Left colon (tissue), 2 donors: ENCODE data around the gene ATXN2L. TPM values are rescaled to one million over a fixed set of nuclear protein-coding genes. Genes with fewer than 3 reads are reported as not detected.
"Not testable (repeated sequence)": the region's sequence is repeated elsewhere in the genome, so short reads cannot be mapped to it uniquely, and the experiment has no call there.

Experiments used
- ATAC-seq: fragments of 200-7000 bp; cut with Tn5 transposase; one replicate; pipeline ENCODE4 v1.9.1; 2020; ENCODE audit warnings: mild to moderate bottlenecking, moderate library complexity
- DNase-seq, 2 donors: peaks; one replicate each; pipeline ENCODE4 v3.0.0-alpha.2; 2020
- intact Hi-C, 2 donors: fragments of 100-400 bp; cut with DNase I in 1 of 2; cut with micrococcal nuclease in 1 of 2; formaldehyde crosslinking; loops; one replicate each; pipeline versions ENCODE4 v1.11.2 to v1.14.0; 2022; cut with DNase I, micrococcal nuclease
- long read RNA-seq: library from polyadenylated mRNA; unstranded; transcript quantifications from one replicate; pipeline ENCODE4 v2.0.0, GENCODE V29; 2021
- total RNA-seq, 2 donors: library from RNA; stranded (reverse); fragmentation: NEBNext Ultra II Directional; extraction: Animal tissue kit (Norgen Biotek cat#: 25700); gene quantifications; one replicate each; pipeline ENCODE4 v1.2.1, GENCODE V29; 2021
- donor health status: DM: no; HTN: no; CAD: no.
- donor health status: DM: yes; HTN: yes; CAD: no.

ATXN2L gene, protein sequence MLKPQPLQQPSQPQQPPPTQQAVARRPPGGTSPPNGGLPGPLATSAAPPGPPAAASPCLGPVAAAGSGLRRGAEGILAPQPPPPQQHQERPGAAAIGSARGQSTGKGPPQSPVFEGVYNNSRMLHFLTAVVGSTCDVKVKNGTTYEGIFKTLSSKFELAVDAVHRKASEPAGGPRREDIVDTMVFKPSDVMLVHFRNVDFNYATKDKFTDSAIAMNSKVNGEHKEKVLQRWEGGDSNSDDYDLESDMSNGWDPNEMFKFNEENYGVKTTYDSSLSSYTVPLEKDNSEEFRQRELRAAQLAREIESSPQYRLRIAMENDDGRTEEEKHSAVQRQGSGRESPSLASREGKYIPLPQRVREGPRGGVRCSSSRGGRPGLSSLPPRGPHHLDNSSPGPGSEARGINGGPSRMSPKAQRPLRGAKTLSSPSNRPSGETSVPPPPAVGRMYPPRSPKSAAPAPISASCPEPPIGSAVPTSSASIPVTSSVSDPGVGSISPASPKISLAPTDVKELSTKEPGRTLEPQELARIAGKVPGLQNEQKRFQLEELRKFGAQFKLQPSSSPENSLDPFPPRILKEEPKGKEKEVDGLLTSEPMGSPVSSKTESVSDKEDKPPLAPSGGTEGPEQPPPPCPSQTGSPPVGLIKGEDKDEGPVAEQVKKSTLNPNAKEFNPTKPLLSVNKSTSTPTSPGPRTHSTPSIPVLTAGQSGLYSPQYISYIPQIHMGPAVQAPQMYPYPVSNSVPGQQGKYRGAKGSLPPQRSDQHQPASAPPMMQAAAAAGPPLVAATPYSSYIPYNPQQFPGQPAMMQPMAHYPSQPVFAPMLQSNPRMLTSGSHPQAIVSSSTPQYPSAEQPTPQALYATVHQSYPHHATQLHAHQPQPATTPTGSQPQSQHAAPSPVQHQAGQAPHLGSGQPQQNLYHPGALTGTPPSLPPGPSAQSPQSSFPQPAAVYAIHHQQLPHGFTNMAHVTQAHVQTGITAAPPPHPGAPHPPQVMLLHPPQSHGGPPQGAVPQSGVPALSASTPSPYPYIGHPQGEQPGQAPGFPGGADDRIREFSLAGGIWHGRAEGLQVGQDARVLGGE
- total RNA-seq, result 10 to 100 TPM; 86.6 to 98.5 TPM
- long read RNA-seq, partial matches to known transcripts, result 2 of 8 reads
- long read RNA-seq, other reads (novel, unspliced or antisense), result 6 of 8 reads

DNA sequence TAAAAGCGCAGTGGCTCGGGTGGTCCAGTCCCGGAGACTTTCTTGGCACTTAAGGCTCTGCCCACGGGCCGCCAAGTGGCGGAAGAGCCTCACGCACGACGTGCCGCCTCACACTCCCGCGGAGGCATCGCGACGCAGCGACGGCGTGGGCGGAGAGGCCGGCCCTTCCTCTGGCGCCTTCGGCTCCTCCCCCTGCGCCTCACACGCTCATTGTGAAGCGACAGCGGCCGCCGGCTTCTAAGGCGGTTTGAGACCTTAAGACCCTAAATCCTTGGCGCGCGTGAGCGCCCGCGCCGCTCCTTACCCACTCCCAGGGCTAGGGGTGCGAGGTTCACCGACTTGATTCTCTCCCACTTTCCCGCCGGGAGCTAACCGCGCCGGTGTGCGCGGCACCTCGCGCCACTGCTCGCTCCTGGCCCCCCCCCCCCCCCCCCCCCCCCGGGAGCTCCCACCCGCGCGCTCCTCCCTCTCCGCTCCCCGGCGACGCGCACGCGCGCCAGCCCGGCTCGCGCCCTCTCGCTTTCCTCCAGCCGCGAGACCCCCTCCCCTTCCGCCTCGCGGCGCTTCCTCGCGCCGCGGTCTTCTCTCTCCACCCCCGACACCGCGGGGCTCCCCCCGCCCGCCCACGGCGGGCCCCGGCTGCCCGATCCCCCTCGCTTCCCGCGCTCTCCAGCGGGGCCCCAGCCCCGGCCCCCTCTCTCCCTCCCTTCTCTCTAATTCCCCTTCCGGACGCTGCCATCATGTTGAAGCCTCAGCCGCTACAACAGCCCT is at the start of gene ATXN2L:
Gene ATXN2L (plus strand): TSS at position 480 of the 771 bp plus-strand sequence. CDS start 261 bp downstream, at position 741.
- intact Hi-C loops, result no loop called here
- DNase-seq, result peak; percentile 94 to 96
- ATAC-seq, result peak; percentile 78

DNA sequence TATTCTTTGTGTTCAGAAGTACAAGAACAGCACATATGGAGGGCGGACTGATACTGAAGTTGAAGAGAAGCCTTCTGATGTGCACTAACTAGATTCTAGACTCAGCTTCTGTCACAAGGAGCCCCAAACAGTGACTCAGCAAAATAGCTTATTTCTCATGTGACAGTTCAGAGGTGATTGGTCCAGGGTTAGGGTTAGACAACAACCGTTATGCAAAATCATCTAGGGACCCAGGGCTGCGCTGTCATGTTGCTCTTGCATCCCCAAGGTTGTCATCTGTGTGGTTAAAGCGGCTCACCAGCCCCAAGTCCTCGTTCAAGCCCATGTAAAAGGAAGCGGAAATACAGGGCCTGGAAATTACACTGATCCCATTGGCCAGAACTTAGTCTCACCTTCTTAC is 41.1 kb upstream of the ATXN2L start:
- ATAC-seq, DNase-seq, intact Hi-C loops: not testable (repeated sequence)

DNA sequence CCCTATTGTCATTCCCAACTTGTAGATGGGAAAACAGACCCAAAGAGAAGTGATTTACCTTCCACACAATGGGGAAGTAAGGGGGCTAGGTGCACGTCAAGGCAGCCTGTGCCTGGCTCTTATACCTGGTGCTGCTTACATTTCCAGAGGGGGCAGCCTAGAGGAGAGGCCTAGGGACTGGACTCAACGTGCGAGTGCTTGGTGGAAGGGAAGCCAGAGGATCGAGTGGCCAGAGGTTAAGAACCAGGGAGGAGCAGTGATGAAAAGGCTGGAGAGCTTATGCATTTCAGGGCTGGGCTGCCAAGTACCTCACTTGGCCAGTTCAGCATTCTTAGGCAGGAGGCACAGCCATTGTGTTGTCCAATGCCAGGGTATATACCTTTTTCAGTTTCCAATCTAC is 40.4 kb upstream of the ATXN2L start:
- intact Hi-C loops, DNase-seq, ATAC-seq: not testable (repeated sequence)

DNA sequence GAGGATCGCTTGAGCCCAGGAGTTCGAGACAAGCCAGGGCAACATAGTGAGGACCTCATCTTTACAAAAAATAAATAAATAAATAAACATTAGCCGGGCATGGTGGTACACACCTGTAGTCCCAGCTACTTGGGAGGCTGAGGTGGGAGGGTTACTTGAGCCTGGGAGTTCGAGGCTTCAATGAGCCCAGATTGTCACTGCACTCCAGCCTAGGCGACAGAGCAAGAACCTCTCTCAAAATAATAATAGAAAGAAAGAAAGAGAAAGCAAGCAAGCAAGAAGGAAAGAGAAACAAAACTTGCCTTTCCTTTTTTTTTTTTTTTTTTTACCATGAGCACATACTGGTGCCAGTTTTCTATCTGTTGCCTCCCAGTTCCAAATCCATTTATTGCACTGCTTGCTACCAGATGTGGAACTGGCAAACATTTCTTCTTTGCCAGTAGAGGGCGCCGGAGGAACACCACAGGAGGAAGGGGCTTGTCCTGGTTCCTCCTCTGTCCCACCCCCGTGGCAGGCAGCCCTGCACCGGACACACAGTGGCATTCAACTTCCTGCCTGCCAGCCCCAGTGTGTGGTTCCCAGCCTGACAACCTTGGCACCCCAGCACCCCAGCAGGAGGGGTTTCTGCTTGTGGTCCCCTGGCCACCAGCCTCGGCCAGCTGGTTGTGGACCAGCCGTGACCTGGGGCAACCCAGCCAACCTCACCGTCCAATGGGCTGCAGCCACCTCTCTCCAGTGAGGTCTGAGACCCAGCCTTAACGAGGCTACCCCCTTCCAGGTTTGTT is 20.4 kb upstream of the ATXN2L start:
- ATAC-seq (peak; percentile 92), DNase-seq (peak in 1 of 2 donors; percentile 35)
- intact Hi-C loops, result not testable (repeated sequence)

DNA sequence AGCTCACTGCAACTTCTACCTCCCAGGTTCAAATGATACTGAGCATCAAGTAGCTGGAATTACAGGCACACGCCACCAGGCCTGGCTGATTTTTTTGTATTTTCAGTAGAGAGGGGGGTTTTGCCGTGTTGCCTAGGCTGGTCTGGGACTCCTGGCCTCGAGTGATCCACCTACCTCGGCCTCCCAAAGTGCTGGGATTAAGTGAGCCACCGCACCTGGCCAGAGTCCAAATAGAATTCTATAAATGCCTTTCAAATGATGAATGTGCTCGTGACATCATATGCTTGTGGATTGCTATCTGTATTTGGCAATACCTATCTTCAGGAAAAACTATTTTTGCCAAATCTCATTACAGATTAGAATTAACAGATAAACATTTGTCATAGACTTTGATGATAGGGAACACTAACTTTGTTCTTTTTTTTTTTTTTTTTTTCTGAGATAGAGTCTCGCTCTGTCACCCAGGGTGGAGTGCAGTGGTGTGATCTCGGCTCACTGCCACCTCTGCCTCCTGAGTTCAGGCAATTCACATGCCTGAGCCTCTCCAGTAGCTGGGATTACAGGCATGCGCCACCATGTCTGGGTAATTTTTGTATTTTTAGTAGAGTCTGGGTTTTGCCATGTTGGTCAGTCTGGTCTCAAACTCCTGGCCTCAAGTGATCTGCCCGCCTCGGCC is 15.2 kb upstream of the ATXN2L start:
- peak; percentile 60 for ATAC-seq
- intact Hi-C loops, DNase-seq: not testable (repeated sequence)

DNA sequence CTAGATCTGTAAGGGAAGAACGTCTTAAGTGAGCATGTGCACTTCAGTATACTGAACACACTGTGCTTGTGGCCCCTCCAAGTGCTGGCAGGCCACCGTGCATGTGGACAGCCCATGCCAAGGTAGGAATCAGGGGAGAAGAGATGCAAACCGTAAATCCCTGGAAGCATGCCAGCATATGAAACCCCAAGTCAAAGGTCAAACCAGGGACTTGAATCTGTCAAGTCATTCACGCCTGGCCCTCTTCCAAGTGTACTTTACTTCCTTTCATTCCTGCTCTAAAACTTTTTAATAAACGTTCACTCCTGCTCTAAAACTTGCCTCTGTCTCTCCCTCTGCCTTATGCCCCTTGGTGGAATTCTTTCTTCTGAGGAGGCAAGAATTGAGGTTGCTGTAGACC is 2.8 kb upstream of the ATXN2L start:
- intact Hi-C loops, result no loop called here
- DNase-seq, result peak; percentile 54 to 59
- no peak for ATAC-seq

DNA sequence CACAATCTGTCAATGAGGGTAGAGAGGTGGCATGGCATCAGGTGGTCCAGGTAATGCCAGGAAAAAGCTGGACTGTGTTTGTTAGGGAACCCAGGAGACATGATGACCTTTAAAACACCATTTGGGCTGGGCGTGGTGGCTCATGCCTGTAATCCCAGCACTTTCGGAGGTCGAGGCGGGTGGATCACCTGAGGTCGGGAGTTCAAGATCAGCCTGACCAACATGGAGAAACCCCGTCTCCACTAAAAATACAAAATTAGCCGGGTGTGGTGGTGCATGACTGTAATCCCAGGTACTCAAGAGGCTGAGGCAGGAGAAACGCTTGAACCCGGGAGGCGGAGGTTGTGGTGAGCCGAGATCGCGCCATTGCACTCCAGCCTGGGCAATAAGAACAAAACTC is 2.3 kb upstream of the ATXN2L start:
- intact Hi-C loops, DNase-seq: not testable (repeated sequence)

DNA sequence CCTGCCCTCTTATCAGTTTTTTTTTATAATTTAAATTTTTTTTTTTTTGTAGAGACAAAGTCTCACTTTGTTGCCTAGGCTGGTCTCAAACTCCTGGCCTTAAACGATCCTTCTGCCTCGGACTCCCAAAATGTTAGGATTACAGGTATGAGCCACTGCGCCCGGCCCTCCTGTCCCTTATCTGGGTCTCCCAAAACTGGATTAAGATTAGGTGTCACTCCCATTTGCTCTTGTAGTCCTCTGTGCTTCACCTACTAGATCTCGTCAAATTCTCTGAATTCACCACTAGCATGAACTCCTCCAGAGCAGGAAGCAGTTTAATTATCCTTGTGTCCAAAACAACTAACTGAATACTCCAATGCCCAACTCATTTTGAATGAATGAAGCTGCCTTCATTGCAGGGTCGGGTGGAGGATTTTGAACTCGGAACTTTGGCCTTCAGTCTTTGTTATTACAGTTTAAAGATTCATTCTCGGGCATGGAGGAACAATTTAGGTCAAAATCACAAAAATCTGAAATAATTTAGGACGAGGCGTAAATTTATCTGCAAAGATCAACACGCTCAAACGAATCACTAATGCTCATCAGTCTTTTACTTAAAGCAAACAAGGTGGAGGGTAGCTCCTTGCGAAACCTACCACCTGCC is 802 bp upstream of the ATXN2L start:
- ATAC-seq, result no peak
- no peak for DNase-seq
- intact Hi-C loops, result no loop called here

More for the DNA sequence above, 2.3 kb upstream of the ATXN2L start:
- not testable (repeated sequence) for ATAC-seq

DNA sequence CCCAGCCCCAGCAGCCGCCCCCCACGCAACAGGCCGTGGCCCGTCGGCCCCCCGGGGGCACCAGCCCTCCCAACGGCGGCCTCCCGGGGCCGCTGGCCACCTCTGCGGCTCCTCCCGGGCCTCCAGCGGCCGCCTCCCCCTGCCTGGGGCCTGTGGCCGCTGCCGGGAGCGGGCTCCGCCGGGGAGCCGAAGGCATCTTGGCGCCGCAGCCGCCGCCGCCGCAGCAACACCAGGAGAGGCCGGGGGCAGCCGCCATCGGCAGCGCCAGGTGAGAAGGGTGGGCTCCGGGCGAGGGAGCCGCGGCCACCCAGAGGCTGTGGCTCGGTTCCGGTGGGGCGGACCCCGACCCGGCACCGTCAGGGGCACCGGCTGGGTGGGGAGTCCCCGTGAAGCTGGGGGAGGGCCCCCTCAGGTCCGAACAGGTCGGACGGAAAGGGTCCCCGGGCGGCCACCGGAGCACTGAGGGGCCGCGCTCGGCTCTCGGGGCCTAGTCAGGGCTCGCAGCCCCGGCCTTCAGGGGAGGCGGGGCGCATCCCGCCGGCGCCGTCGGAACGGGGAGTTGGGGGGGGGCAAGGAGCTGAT is 583 bp downstream of the ATXN2L start:
- peak in 1 of 2 donors; percentile 38 for DNase-seq
- ATAC-seq, result peak; percentile 32
- intact Hi-C loops, result no loop called here

DNA sequence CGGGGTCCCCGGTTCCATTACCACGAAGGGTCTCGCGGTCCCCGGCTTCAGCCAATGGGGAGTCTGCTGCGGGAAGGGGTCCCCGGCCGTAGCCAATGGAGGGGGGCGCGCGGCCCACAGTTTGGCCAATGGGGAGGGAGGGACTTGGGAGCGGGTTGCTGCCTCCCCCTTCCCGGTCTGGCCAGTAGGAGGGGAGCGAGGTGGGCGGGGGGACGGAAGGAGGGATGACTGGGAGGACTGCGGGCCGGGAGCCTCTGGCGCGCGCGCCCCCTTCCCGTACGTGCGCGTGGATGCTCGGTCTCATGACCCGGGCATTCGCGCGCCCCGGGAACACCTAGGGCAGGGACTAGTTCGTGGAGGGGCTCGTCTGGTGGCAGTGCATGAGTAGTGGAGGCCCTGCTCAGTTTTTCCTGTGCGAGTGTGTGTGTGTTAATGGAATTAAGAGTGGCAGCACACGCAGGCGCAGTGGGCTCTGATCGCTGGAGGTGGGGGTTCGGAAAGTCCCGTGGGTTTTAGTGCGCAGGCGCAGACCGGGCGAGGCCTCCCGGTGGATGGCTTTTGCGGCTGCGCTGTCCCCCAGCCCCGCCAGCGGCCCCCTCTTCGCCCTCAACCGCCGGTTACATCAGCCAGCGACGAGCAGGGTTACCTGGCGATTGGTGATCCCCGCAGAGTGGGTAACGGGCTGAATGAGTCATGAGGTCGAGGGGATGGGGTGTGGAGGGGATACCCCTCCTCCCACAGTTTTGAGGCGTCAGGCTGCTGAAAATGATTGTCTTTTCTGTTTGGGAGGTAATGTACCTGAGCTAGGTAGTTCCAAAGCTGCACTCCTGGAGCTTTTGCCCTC is 1.3 kb downstream of the ATXN2L start:
- intact Hi-C loops, result no loop called here
- ATAC-seq (peak; percentile 81), DNase-seq (peak; percentile 96 to 99)

DNA sequence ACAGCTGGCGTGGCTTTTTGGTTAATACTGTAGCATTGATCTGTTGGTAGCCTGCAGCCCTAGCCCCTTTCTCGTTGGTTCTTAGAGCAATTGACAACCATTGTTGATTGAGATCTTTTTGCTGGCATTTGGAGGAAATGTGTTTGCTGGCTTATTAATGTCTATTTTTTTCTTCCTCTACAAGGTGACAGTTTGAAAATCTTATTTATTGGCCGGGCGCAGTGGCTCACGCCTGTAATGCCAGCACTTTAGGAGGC is 1.8 kb downstream of the ATXN2L start:
- ATAC-seq (no peak), DNase-seq (no peak)
- intact Hi-C loops, result no loop called here

DNA sequence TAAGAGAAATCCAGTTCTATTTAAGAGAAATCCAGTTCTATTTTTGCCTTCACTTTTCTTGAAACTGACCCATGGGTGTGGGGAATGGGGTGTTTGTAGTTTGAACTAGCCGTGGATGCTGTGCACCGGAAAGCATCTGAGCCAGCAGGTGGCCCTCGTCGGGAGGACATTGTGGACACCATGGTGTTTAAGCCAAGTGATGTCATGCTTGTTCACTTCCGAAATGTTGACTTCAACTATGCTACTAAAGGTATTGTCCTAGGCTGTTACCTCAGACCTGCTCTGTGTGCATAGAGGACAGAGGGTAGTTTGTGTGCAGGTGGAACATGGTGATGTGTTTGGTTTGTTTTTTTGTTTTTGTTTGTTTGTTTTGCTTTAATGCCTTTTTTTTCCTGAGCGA is 3.3 kb downstream of the ATXN2L start:
- intact Hi-C loops, result no loop called here
- DNase-seq (no peak), ATAC-seq (no peak)

DNA sequence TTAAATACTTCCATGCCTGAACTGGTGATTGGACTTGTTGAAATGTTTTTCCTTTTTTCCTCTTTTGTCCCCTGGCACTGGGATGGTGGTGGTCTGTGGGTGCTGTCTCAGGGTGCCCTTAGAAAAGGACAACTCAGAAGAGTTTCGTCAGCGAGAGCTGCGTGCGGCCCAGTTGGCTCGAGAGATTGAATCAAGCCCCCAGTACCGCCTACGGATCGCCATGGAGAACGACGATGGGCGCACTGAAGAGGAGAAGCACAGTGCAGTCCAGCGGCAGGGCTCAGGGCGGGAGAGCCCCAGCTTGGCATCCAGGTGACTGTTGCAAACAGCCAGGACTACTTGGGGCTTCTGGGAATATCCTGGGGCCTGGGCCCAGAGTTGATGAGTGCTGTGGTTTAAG is 6.9 kb downstream of the ATXN2L start:
- intact Hi-C loops, result no loop called here
- no peak for ATAC-seq
- no peak for DNase-seq

DNA sequence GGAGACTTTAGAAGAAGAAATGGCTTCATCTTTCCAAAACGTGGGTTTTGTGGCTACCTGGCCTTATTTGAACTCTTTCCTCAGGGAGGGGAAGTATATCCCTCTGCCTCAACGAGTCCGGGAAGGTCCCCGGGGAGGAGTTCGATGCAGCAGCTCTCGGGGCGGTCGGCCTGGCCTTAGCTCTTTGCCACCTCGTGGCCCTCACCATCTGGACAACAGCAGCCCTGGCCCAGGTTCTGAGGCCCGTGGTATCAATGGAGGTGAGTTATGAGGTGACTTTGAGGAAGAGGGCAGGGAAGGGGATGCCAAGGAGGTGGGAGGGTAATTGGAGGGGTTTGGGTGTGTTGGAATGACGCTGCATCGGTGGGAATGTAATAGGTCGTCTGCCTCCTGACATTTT is 7.7 kb downstream of the ATXN2L start:
- intact Hi-C loops, result no loop called here
- no peak for ATAC-seq
- DNase-seq, result no peak

DNA sequence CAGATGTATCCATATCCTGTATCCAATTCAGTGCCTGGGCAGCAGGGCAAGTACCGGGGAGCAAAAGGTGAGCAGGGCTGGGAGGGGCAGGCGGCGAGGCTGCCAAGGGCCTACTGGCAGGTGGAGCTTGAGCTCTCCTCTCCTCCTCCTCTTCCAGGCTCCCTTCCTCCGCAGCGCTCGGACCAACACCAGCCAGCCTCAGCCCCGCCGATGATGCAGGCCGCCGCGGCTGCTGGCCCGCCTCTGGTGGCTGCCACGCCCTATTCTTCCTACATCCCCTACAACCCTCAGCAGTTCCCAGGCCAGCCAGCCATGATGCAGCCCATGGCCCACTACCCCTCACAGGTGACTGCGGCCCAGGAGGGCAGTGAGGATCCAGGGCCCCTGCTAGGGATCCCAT is 11.6 kb downstream of the ATXN2L start:
- intact Hi-C loops, result no loop called here
- ATAC-seq (no peak), DNase-seq (no peak)
